HG03139 (cell line): ENCODE data around the gene NSG1.

Experiments
- ATAC-seq: cut with Tn5 transposase; IDR thresholded peaks from one replicate; pipeline ENCODE4 v1.9.1; 2021; ENCODE audit not compliant: unreplicated experiment

NSG1 gene

DNA sequence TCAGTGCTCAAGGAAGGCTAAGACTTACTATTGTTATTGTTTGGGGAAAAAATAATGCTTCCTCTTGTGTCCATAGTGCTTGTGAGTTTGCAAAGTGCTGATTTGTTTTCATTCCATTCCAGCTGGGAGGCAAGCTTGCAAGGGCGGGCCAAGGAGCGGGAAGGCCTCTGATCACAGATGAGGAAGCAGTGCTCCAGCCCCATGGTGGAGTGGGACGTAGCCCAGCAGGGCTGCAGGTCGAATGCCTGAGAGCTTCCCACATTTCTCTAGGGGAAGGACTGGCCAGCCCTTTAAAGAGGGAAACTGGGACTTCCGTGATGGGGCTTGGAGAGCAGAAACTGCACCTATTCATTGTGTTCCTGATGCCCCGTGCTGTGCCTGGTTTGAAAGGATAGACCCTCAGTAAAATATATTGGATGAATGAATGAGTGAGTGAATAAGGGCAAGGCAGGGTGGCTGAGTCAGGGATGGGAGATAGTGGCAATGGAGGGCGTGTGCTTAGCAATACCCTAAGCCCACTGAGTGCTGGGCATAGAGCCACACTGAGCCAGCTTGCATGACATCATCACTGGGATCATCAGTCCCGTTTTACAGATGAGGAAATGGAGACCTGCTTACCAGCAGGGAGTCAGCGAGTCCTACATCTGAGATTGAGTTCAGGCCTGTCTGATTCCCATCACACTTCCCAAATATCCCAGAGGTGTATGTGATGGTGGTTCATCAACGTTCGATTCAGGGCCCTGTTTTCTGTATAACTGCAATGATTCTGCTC lies 17.9 kb upstream of the NSG1 start:
- ATAC-seq, result no peak

DNA sequence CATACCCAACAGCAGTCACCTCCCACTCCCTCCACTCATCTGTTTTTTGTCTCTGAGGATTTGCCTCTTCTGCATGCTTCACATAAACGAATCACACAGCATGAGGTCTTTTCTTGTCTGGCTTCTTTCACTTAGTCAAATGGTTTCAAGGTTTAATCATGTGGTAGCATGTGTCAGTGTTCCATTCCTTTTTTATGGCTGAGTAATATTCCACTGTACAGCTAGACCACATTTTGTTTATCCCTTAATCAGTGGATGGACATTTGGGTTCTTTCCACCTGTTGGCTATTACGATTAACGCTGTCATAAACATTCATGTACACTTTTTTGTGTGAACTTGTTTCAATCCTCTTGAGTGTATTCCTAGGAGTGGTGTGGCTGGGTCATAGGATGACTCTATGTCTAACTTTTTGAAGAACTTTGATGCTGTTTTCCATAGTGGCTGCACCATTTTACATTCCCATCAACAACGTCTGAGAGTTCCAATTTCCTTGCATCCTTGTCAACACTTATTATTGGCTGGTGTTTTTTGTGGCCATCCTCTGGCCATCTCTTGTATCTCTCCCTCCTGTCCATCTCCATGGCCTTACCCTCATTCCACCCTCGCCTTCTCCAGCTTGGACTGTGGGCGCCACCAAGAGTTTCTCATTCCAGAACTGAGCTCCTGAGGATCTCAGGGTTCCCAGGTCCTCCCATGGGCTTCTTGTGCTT lies 12.4 kb upstream of the NSG1 start:
- no peak for ATAC-seq

DNA sequence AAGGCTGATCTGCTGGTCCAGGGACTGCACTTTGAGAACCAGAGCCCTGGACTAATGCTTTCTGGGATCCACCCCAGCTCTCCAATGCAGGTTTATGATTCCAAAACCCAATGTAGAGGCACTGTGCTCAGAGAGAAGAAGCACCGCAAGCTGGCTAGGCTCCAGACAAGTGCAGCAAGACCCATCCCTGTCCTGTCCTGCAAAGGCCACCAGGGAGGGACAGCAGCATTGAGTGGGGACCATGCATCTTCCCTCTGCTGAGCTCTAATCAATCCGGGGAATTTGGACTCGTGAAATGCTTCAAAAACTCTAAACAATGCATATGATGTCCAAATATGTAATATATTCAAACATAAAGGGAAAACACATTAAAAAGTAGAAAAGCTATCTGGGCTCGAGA lies 10.8 kb upstream of the NSG1 start:
- no peak for ATAC-seq

DNA sequence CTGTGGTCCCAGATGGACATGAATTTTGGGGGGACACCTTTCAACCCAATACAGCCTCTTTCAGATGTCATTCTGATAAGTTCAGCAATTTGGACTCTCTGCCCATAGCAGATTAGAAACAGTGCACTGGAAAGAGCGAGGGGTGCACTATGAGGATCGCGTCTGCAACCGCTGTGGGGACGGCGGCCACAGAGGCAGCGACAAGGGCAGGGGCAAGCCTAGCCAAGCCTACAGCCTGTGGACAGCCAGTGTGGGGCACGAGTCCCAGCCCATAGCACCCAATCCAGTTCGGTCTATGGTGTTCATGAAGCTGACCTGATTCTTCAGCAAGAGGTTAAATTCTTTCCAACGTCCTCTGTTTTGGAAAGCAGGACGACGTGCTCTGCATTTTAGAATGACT lies 9.7 kb upstream of the NSG1 start:
- ATAC-seq, result no peak

DNA sequence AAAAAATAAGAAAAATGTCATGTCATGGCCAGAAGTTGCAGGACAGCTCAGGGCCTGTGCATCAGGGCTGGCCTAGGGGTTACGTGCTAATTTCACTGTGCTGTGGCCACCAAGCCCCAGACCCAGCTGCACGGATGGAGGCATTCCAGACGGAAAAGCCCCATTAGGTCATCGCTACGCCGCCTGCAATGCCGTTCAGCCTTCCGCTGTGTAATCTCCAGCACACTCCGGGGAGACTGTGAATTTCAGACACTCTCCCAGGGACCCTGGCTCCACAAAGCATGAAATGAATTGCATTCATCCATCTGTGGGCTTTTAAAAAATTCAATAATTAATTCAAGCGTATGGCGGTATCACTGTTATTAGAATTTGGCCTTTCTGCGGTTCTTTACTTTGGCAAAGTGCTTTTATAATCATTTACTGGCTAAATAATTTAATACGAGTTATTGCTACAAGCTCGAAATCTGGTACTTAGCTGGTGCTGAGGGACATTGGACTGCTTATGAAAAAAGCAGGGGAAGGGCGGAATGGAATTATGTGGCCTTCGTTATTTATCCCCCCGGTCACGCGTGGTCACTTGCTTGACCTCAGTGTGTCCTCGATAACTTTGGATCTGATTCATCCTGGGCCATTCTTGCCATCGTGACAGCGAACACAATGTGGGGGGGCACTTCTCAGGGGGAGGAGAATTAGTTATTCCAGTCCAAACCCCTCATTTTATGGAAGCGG lies 9.0 kb upstream of the NSG1 start:
- no peak for ATAC-seq

DNA sequence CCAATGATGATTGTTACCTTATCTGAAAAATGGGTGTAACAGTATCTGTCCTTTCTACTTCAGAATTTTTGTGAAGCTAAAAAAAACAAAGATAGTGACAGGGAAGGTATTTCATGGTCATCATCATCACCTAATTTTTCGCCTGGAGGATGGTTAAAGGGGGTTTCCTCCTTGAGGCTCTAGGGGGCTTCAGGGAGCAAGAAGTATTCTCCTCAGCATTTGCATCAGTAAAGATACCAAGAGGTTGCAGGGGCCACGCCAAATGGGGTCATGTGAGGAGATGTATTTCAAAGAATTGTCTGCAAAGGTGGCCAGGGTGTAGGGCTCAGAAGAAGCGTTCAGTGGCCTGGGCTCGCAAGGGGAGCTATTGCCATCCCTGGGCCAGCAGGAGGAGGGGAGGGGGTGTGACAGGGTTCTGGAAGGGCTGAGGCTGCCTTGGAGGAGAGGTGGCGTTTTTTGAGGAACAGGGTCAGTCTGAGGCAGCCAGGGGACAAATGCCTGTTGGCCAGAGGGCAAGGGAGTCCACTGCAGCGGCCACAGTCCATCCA lies 7.3 kb upstream of the NSG1 start:
- no peak for ATAC-seq

DNA sequence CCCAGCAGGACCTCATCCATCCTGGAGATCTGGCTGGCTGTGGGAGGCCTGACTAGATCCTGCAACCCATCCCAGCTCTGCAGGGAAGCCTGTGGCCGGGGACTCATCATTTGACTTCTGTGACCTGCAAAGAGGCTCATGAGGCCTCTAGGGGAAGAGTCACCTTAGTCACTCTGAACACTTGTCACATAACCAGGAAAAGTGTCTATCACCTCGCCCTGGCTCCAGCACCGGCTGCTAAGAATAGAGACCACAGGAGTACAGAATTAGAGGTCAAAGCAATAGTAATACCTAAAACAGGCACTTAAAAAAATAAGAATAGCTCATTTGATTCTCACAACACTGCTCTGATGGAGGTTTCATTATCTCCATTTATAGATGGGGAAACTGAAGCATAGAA lies 3.8 kb upstream of the NSG1 start:
- no peak for ATAC-seq

DNA sequence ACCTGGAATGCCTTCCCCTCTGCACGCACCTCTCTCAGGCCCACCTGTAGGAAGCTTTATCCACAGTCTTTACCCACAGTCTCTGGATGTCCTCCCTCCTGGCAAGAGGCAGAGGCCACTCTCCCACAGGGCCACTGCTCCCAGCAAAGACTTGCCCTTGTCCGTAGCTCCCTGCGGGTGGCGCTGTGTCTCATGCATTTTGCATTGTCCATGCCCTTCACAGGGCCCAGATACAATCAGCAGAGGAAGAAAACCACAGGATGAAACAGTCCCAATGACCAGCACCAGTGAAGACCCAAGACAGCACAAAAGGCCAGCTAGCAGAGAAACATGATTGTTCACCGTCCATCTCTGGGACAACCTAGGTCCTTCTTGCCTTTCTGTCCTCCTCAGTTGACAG lies 2.1 kb upstream of the NSG1 start:
- no peak for ATAC-seq

DNA sequence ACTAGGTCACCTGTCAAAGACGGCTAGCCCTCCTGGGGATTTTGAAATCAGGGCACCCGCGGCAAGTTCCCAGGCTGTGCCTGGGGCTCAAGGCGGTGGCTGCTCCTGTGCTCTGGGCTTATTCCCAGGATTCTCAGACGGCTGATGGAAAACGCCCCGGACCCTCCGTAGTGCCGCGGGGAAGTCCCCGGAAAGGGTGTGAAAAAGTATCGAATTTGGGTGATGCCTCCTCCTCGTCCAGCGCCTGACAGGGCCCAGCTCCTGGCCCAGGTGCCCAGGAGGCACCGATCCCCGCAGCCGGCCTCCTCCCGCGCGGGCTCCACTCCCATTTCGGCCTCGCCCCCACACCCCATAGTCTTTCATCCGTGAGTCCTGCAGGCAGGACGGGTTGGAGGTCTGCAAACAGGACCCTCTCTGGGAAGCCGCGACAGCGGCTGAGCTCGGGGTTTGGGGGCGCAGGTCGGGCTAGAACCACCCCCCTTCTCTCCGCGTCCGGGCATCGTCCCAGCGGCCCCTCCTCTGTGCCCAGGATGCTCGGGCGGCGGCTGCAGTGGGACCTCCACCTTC lies 1.1 kb upstream of the NSG1 start:
- no peak for ATAC-seq

DNA sequence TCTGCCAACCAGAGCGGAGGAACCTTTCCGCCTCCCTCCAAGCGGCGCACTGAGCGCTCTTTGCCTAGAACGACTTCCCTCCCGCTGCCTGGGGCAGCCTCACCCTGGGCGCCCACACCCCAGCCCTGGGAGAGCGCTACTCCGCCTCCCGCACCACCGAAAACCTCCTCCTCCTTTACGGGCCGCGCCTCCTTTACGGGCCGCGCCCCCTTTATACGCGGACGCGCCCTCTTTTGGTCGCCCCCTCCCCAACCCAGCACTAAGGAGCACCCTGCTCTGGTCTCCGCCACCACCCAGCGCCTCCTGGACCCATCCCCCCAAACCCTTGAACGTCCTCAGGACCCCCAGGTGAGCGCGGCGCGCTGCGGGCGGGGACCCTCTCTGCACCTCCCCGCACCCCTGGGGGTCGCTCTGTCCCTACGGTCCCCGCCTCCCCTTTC lies 586 bp upstream of the NSG1 start:
- no peak for ATAC-seq

DNA sequence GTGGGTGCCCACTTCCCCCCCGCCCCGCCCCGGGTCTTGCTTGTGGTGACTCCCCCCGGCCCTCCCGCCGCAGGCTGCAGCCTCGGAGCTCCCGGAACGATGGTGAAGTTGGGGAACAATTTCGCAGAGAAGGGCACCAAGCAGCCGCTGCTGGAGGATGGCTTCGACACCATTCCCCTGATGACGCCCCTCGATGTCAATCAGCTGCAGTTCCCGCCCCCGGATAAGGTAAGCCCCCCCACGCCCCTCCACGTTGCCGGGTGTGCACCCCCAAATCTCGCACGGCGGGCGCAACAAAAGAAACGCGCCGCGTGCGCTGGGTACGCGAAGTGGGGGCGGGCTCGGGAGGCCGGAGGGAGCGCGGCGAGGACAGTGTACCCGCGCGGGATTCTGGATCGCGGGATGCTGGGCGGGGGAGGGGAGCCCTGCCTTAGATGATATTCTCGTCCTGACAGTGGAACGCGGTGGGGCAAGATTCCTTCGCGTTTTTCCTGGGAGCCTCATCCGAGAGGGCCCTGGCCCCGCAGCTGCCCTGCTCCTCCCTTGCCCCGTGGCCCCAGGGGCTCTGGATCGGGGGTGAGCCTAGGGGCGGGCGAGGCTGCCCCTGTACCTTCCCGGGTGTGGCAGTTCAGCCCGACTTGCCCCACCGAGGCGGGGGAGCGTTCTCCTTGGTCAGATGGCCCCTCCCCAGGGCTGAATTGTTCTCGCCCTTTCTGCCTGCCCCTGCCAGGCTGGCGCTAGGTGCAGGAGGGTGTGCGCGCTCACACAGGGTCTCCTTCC lies 819 bp downstream of the NSG1 start:
- no peak for ATAC-seq

DNA sequence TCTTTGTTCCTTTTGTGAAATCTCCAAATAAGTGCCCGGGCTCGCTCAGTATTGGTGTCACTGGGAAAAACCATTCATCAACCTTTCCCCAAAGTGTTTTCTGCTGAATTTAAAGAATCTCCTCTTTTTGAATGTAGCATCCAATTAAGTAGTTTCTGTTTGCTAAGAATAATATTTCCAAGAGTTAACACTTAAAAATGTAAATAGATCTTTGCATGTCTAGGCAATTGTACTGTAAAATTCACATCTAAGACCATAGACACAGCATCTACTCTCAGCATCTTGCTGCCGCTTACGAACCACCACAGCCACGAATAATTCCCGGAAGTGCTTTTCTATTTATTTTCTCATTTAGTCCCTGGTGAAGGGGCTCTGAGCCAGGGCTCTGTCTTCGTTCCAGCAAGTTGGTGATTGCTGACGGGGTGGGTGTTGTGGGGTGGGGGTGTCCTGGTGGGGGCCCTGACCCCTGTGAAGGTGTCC lies 1.4 kb downstream of the NSG1 start:
- no peak for ATAC-seq

DNA sequence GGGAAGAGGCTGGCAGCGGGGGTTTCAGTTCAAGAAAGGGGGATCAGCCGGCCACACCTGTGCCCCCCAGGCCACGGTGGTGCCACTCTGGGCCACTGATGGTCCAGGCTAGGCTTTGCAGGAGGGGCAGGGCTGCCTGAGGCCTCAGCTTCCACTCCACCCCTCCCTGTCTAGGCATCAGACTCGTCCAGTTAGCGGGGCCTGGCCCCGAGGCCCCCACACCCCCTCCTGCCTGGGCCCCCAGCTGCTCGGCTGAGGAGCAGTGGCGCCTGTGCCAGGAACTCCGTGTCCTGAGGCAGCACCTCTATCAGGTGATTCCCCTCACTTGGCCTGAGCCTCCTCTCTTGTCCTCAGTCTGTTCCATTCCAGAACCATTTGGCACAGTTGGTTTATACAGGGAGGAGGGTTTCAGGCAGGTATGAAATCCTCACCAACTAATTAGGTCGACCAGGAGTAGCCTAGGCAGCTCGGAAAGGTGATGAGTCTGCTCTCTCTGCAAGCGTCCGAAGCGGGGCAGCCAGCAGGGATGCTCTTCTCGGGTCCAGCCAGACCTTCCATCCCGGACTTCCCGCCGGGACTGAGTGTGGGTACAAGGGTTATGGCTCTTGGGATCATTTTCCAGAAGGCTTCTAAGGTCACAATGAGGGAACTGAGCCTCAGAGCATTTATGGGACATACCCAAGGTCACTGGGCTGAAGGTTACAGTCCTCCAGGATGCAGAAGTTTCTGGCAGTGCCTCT lies 2.1 kb downstream of the NSG1 start:
- no peak for ATAC-seq

DNA sequence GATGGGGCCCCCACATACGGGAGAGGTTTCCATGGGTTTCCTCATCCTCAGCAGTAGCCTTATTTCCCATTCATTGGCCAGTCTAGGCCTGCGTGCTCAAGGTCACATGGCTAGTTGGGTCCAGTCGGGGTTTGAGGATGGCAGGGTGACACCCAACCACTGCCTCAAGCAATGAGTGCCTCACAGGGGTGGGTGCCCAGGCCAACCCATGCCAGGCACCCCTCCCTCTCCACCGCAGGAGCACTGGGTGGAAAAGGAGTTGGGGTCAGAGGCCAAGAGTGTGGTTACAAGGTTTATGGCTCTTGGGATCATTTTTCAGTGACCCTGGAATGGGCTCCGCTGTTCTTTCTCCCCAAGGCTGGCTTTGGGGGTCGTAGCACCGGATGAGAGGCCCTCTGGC lies 3.1 kb downstream of the NSG1 start:
- no peak for ATAC-seq

DNA sequence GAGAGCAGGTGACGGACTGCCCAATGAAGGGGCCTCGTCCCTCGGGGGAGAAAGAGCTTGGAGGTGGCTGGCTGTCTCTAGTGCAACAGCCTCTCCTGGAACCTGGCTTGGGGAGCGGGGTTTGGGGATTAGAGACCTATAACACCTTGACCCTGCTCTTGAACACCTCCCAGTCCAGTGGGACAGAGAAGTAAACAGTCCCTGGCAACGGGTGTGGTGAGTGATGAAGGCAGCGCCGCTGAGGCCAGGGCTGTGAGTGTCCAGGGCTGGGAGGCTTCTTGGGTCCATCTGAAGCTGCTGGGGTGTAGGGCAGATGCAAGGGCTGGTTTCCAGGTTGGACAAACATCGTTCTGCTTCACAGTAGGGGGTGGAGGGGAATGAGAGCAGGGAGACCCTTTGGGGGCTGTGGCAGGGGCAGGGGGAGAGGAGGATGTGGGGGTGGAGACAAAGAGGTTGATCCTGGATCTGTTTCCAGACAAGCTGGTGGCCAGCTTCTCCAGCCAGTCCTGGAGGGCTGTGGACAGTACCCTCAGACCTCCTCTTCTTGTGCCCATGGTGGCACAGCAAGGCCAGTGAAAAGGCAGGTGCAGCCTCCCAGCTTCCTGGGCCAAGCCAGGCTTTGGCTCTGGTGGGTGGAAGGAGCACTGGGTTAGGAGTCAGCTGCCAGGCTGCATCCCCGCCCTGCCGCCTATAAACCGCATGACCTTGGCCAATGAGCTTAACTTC lies 3.8 kb downstream of the NSG1 start:
- no peak for ATAC-seq

DNA sequence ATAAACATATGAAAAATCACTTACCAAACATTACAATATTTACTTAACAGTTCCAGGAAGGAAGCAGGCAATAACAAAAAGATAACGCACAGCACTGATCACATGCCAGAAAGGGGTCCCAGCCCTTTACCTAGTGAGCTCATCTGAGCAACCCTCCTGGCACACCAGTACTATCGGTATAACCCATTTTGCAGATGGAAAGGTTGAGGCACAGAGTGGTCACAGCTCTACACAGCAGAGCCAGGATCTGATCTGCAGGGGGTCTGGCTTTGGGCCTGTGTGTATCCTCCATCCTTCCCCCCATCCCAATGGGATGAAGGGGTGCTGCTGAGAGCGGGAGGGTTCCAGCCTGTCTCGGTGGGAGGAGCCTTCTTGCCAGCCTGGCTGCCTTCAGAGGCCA lies 5.0 kb downstream of the NSG1 start:
- no peak for ATAC-seq

DNA sequence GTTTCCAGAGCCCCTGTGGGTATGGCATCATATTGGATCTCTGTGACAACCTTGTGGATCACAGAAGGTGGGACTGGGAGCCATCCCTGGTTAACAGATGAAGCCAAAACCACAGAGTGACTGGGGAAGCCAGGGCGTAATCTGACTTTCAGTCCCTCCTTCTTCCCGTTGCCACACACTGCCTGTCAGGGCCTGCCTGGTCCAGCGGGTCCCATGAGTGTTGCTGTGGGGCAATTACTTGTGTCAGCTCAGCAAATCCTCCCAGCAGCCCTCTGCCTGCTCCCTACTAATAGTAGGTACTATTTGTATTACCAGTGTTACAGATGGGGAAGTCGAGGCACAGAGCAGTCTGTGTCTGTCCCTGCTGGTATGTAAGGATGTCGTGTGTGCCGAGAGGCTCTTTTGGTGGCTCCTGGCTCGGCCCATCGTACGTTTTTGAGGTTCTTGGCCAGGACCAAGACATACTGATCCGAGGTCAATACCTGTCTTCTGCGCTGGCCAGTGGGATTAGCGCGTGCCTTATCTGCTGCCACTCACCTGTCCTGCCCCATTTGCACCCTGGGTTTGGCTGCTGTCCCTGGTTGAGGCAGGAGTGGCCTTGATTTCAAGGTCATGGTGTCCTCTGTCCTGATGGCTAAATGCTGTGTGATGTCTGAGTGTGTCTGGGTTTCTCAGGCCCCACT lies 5.7 kb downstream of the NSG1 start:
- ATAC-seq, result no peak

DNA sequence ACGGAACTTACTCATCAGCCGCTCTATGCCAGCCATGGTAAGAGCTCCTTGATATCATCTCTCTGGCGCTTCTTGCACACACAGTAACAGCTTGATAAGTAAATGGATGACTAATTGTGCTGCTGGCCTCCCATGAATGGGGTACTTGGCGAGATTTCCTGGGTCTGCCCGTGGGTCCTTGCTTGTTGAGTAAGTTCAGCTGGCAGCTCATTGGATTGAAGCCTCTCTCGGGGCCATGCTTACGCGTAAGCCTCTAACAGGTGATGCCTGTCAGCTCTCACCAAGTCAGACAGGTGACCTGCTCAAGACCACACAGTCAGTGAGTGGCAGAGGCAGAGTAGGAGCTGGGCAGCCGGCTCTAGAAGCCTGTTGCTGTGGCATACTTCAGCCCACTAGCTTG lies 7.7 kb downstream of the NSG1 start:
- ATAC-seq, result no peak

DNA sequence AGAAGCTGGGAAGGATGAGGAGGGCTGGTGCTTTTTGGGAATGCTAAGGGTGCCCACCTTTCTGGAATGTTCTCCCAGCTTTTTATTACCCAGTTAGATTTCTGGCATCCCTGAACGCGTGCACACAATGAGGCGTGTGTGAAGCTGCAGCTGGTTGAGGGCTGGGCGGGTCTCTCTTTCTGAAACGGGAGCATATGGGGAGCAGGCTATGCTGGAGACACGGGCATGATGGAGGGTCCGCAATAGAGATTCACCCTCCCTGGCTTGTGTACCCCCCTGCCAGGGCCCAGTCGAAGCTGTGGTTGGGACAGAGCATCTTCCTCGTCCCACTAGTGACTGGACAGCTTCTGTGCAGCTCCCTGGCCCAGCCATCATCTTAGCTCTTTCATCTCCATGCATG lies 8.5 kb downstream of the NSG1 start:
- ATAC-seq, result no peak
